SH-SY5Y (cell line): ENCODE data around the gene TSPO.

ENCODE experiments used
- GATA2 ChIP-seq: IDR thresholded peaks from 2 replicates; pipeline ENCODE4 v1.6.1; 2011; ENCODE audit warnings: mild to moderate bottlenecking, low read depth, low read length
- GATA3 ChIP-seq: IDR thresholded peaks from 2 replicates; pipeline ENCODE4 v1.6.1; 2011; ENCODE audit warnings: low read depth, mild to moderate bottlenecking, low read length, moderate library complexity

- TF ChIP-seq GATA2, result no peak
- no peak for TF ChIP-seq GATA3
These were observed 22.8 kb downstream of the TSPO start for GRCh38 chr22:43173976-43174720.
